Immature natural killer cell (primary cell): ENCODE data around the gene MT4. TPM values are rescaled to one million over a fixed set of nuclear protein-coding genes. Genes with fewer than 3 reads are reported as not detected.
"Not testable (repeated sequence)": the region's sequence is repeated elsewhere in the genome, so short reads cannot be mapped to it uniquely, and the experiment has no call there.

Experiments used
- DNase-seq, 3 donors: peaks; one replicate each; pipeline ENCODE4 v3.0.0; 2022; ENCODE audit warnings: mixed read lengths in 1 of 3
- H3K27ac Mint-ChIP-seq, 6 donors: one replicate each; pipeline ENCODE4 v1.8.0; 2020; ENCODE audit warnings: mixed read lengths in 6 of 6, mild to moderate bottlenecking in 5 of 6, inconsistent platforms in 4 of 6, moderate library complexity in 3 of 6
- H3K27me3 Mint-ChIP-seq, 3 donors: one replicate each; pipeline ENCODE4 v1.8.0; 2020 to 2021; ENCODE audit warnings: low read depth in 3 of 3, mild to moderate bottlenecking in 3 of 3, mixed read lengths in 3 of 3, moderate library complexity in 3 of 3, inconsistent platforms in 1 of 3
- H3K36me3 Mint-ChIP-seq, 3 donors: one replicate each; pipeline ENCODE4 v1.8.0; 2020; ENCODE audit warnings: mixed read lengths in 3 of 3, inconsistent platforms in 2 of 3, mild to moderate bottlenecking in 2 of 3
- H3K4me1 Mint-ChIP-seq, 2 donors: one replicate each; pipeline ENCODE4 v1.8.0; 2020; ENCODE audit warnings: inconsistent platforms in 2 of 2, mild to moderate bottlenecking in 2 of 2, mixed read lengths in 2 of 2, moderate library complexity in 1 of 2
- H3K4me3 Mint-ChIP-seq, 5 donors: one replicate each; pipeline ENCODE4 v1.8.0; 2020; ENCODE audit warnings: mild to moderate bottlenecking in 5 of 5, mixed read lengths in 5 of 5, inconsistent platforms in 3 of 5, moderate library complexity in 3 of 5
- H3K9me3 Mint-ChIP-seq, 6 donors: one replicate each; pipeline ENCODE4 v1.8.0; 2020; ENCODE audit warnings: mild to moderate bottlenecking in 6 of 6, mixed read lengths in 6 of 6, inconsistent platforms in 4 of 6, moderate library complexity in 3 of 6
- polyA plus RNA-seq, 3 donors: library from polyadenylated mRNA; unstranded; fragments of 300-500 nt; fragmentation: Illumina TruSeq; gene quantifications; one replicate each; pipeline ENCODE4 v1.2.3, GENCODE V29; 2021

The MT4 gene
- polyA plus RNA-seq, 3 donors from 2014 or later, result not detected

GRCh38 chr16:56574625-56575024, 9.8 kb downstream of the MT4 start:
- Mint-ChIP-seq H3K4me3 (no peak overlapping the region), H3K4me1 (peaks cover 5 to 10% of the 10 kb centered on the region in 2 donors), H3K27ac (no peak overlapping the region), H3K36me3 (peaks cover 0 to 5% (median 0%) of the 10 kb centered on the region in 3 donors), H3K9me3 (peaks cover 0 to 3% (median 0%) of the 10 kb centered on the region in 6 donors), H3K27me3 (peaks cover 2 to 6% (median 3%) of the 10 kb centered on the region in 3 donors)
- no peak for DNase-seq

GRCh38 chr16:56576585-56577299, 11.9 kb downstream of the MT4 start:
- peaks cover 0 to 5% (median 0%) of the 10 kb centered on the region in 3 donors for H3K36me3 Mint-ChIP-seq
- H3K4me3 Mint-ChIP-seq, result no peak overlapping the region
- peak overlapping the region in 3 of 6 donors; percentile 2 to 37 (median 16) for H3K27ac Mint-ChIP-seq
- H3K9me3 Mint-ChIP-seq, result peaks cover 0 to 3% (median 0%) of the 10 kb centered on the region in 6 donors
- H3K27me3 Mint-ChIP-seq, result peaks cover 0 to 6% (median 2%) of the 10 kb centered on the region in 3 donors
- peaks cover 5 to 10% of the 10 kb centered on the region in 2 donors for H3K4me1 Mint-ChIP-seq
- DNase-seq, result peak; percentile 80 to 83 (median 82)

GRCh38 chr16:56577300-56577625, 12.4 kb downstream of the MT4 start:
- H3K27ac Mint-ChIP-seq, result peak overlapping the region in 2 of 6 donors; percentile 16 to 37
- H3K4me1 Mint-ChIP-seq, result peaks cover 5 to 10% of the 10 kb centered on the region in 2 donors
- no peak overlapping the region for H3K4me3 Mint-ChIP-seq
- no peak for DNase-seq
- H3K9me3 Mint-ChIP-seq, result peaks cover 0 to 3% (median 0%) of the 10 kb centered on the region in 6 donors
- peaks cover 0 to 5% (median 0%) of the 10 kb centered on the region in 3 donors for H3K36me3 Mint-ChIP-seq
- peaks cover 2 to 6% (median 2%) of the 10 kb centered on the region in 3 donors for H3K27me3 Mint-ChIP-seq

GRCh38 chr16:56580391-56581048, 15.6 kb downstream of the MT4 start:
- Mint-ChIP-seq H3K4me3 (no peak overlapping the region), H3K36me3 (no peaks in the 10 kb centered on the region), H3K27me3 (peaks cover 3 to 9% (median 8%) of the 10 kb centered on the region in 3 donors), H3K4me1 (peaks cover 5 to 10% of the 10 kb centered on the region in 2 donors), H3K27ac (no peak overlapping the region), H3K9me3 (no peaks in the 10 kb centered on the region)
- DNase-seq, result no peak

GRCh38 chr16:56582911-56583310, 18.0 kb downstream of the MT4 start:
- not testable (repeated sequence) for H3K36me3 Mint-ChIP-seq, DNase-seq, H3K9me3 Mint-ChIP-seq, H3K4me1 Mint-ChIP-seq, H3K4me3 Mint-ChIP-seq, H3K27ac Mint-ChIP-seq
- H3K27me3 Mint-ChIP-seq, result peaks cover 5 to 11% (median 9%) of the 10 kb centered on the region in 3 donors

- no peak overlapping the region for H3K4me3 Mint-ChIP-seq
- no peaks in the 10 kb centered on the region for H3K36me3 Mint-ChIP-seq
- no peaks in the 10 kb centered on the region for H3K4me1 Mint-ChIP-seq
- peaks cover 4 to 14% (median 9%) of the 10 kb centered on the region in 3 donors for H3K27me3 Mint-ChIP-seq
- no peak overlapping the region for H3K27ac Mint-ChIP-seq
- H3K9me3 Mint-ChIP-seq, result no peaks in the 10 kb centered on the region
- DNase-seq, result no peak
These were observed 18.7 kb downstream of the MT4 start for GRCh38 chr16:56583351-56584168.

- H3K27me3 Mint-ChIP-seq, result peaks cover 3 to 17% (median 9%) of the 10 kb centered on the region in 3 donors
- DNase-seq, result no peak
- H3K27ac Mint-ChIP-seq, result no peak overlapping the region
- no peaks in the 10 kb centered on the region for H3K9me3 Mint-ChIP-seq
- H3K36me3 Mint-ChIP-seq, result no peaks in the 10 kb centered on the region
- peaks cover 0 to 3% of the 10 kb centered on the region in 2 donors for H3K4me1 Mint-ChIP-seq
- no peak overlapping the region for H3K4me3 Mint-ChIP-seq
These were observed 19.4 kb downstream of the MT4 start for GRCh38 chr16:56584276-56584675.

GRCh38 chr16:56588781-56589140, 23.9 kb downstream of the MT4 start:
- Mint-ChIP-seq H3K36me3 (no peaks in the 10 kb centered on the region), H3K9me3 (no peaks in the 10 kb centered on the region), H3K27me3 (peaks cover 6 to 25% (median 9%) of the 10 kb centered on the region in 3 donors), H3K4me3 (peak overlapping the region in 3 of 5 donors; percentile 41 to 65 (median 64)), H3K4me1 (peaks cover 0 to 3% of the 10 kb centered on the region in 2 donors), H3K27ac (no peak overlapping the region)
- no peak for DNase-seq

GRCh38 chr16:56589141-56590039, 24.5 kb downstream of the MT4 start, which contains the start of gene MT3:
Gene MT3 (plus strand): TSS chr16:56589528. CDS start chr16:56589591, 63 bp downstream.
- H3K27me3 Mint-ChIP-seq, result peaks cover 6 to 25% (median 7%) of the 10 kb centered on the region in 3 donors
- no peaks in the 10 kb centered on the region for H3K9me3 Mint-ChIP-seq
- no peak for DNase-seq
- H3K4me1 Mint-ChIP-seq, result peaks cover 0 to 3% of the 10 kb centered on the region in 2 donors
- peak within 1 kb of the TSS in 4 of 5 donors; percentile 19 to 65 (median 52) for H3K4me3 Mint-ChIP-seq
- H3K27ac Mint-ChIP-seq, result no peak within 1 kb of the TSS
- no peaks in the 10 kb centered on the region for H3K36me3 Mint-ChIP-seq

- Mint-ChIP-seq H3K27me3 (peaks cover 2 to 22% (median 3%) of the 10 kb centered on the region in 3 donors), H3K36me3 (no peaks in the 10 kb centered on the region), H3K27ac (no peak overlapping the region), H3K9me3 (no peaks in the 10 kb centered on the region), H3K4me3 (no peak overlapping the region), H3K4me1 (peaks cover 0 to 3% of the 10 kb centered on the region in 2 donors)
- no peak for DNase-seq
These were observed 26.6 kb downstream of the MT4 start for GRCh38 chr16:56591377-56592060.

- no peak for DNase-seq
- Mint-ChIP-seq H3K4me1 (peaks cover 0 to 2% of the 10 kb centered on the region in 2 donors), H3K4me3 (no peak overlapping the region), H3K36me3 (no peaks in the 10 kb centered on the region), H3K9me3 (no peaks in the 10 kb centered on the region), H3K27me3 (peaks cover 2 to 16% (median 4%) of the 10 kb centered on the region in 3 donors), H3K27ac (no peak overlapping the region)
These were observed 28.9 kb downstream of the MT4 start for GRCh38 chr16:56593573-56594291.

- H3K9me3 Mint-ChIP-seq, result no peaks in the 10 kb centered on the region
- H3K27me3 Mint-ChIP-seq, result peaks cover 2 to 15% (median 4%) of the 10 kb centered on the region in 3 donors
- H3K36me3 Mint-ChIP-seq, result no peaks in the 10 kb centered on the region
- no peak for DNase-seq
- H3K4me3 Mint-ChIP-seq, result no peak overlapping the region
- H3K27ac Mint-ChIP-seq, result no peak overlapping the region
- H3K4me1 Mint-ChIP-seq, result no peaks in the 10 kb centered on the region
These were observed 29.4 kb downstream of the MT4 start for GRCh38 chr16:56594292-56594619.
